Activated CD4-positive, alpha-beta T cell treated with anti-CD3 and anti-CD28 coated beads, Interleukin-2, amount 50 U/mL, for 4 hours (primary cell): ENCODE results near the gene PHOSPHO1.

Experiments used
- DNase-seq, 2 experiments: peaks; one replicate each; pipeline ENCODE4 v3.0.0-alpha.2; 2020

The PHOSPHO1 gene

GRCh38 chr17:49241692-49242397, 11.3 kb upstream of the PHOSPHO1 start:
- no peak for DNase-seq

- no peak for DNase-seq
These were observed 10.5 kb upstream of the PHOSPHO1 start for GRCh38 chr17:49241040-49241439.

- no peak for DNase-seq
These were observed 10.0 kb upstream of the PHOSPHO1 start for GRCh38 chr17:49240619-49241018.

- DNase-seq: no peak
These were observed 9.4 kb upstream of the PHOSPHO1 start for GRCh38 chr17:49239963-49240362.

GRCh38 chr17:49235896-49236295, 5.3 kb upstream of the PHOSPHO1 start:
- no peak for DNase-seq

- DNase-seq: no peak
These were observed 4.0 kb upstream of the PHOSPHO1 start for GRCh38 chr17:49234509-49235080.

GRCh38 chr17:49231563-49231894, 942 bp upstream of the PHOSPHO1 start:
- no peak for DNase-seq

- no peak for DNase-seq
These were observed 584 bp downstream of the PHOSPHO1 start for GRCh38 chr17:49229805-49230600.

GRCh38 chr17:49229076-49229804, 1.3 kb downstream of the PHOSPHO1 start:
- no peak for DNase-seq

GRCh38 chr17:49227436-49228261, 2.9 kb downstream of the PHOSPHO1 start:
- peak; percentile 76 to 81 for DNase-seq

- no peak for DNase-seq
These were observed 3.7 kb downstream of the PHOSPHO1 start for GRCh38 chr17:49226771-49227435.

GRCh38 chr17:49225554-49226236, 4.9 kb downstream of the PHOSPHO1 start:
- DNase-seq: no peak

GRCh38 chr17:49224997-49225337, 5.6 kb downstream of the PHOSPHO1 start:
- DNase-seq: no peak

- peak; percentile 30 to 31 for DNase-seq
These were observed 6.2 kb downstream of the PHOSPHO1 start for GRCh38 chr17:49224198-49224996.

GRCh38 chr17:49223517-49224197, 6.9 kb downstream of the PHOSPHO1 start:
- peak; percentile 56 to 70 for DNase-seq

GRCh38 chr17:49223168-49223516, 7.4 kb downstream of the PHOSPHO1 start:
- no peak for DNase-seq

- DNase-seq: no peak
These were observed 10.6 kb downstream of the PHOSPHO1 start for GRCh38 chr17:49219987-49220386.

- DNase-seq: no peak
These were observed 11.4 kb downstream of the PHOSPHO1 start for GRCh38 chr17:49218941-49219913.
